Esophagus muscularis mucosa (tissue), 3 donors: ENCODE data around the gene VPS13D.

Experiments
- POLR2AphosphoS5 ChIP-seq, 2 donors: sonication (generic); formaldehyde crosslinking; IDR thresholded peaks; one replicate each; pipeline ENCODE4 v1.6.1; 2017; ENCODE audit warnings: antibody characterized with exemption in 2 of 2
- TF ChIP-seq, protein P1 (sequence below), 3 experiments: fragments of 200-600 bp in 2 of 3; fragments of 450-650 bp in 1 of 3; sonication (generic) in 2 of 3; IDR thresholded peaks; one replicate each; pipeline ENCODE4 v1.5.1; 2017 to 2019; ENCODE audit warnings: antibody characterized with exemption in 3 of 3, mild to moderate bottlenecking in 2 of 3, moderate library complexity in 1 of 3

DNA sequence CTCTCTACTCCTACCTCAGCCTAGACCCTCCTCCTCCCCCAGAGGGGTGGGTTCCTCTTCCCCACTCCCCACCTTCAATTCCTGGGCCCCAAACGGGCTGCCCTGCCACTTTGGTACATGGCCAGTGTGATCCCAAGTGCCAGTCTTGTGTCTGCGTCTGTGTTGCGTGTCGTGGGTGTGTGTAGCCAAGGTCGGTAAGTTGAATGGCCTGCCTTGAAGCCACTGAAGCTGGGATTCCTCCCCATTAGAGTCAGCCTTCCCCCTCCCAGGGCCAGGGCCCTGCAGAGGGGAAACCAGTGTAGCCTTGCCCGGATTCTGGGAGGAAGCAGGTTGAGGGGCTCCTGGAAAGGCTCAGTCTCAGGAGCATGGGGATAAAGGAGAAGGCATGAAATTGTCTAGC, 21.6 kb upstream of the VPS13D start:
- TF ChIP-seq, protein P1, sequence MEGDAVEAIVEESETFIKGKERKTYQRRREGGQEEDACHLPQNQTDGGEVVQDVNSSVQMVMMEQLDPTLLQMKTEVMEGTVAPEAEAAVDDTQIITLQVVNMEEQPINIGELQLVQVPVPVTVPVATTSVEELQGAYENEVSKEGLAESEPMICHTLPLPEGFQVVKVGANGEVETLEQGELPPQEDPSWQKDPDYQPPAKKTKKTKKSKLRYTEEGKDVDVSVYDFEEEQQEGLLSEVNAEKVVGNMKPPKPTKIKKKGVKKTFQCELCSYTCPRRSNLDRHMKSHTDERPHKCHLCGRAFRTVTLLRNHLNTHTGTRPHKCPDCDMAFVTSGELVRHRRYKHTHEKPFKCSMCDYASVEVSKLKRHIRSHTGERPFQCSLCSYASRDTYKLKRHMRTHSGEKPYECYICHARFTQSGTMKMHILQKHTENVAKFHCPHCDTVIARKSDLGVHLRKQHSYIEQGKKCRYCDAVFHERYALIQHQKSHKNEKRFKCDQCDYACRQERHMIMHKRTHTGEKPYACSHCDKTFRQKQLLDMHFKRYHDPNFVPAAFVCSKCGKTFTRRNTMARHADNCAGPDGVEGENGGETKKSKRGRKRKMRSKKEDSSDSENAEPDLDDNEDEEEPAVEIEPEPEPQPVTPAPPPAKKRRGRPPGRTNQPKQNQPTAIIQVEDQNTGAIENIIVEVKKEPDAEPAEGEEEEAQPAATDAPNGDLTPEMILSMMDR (IDR thresholded peaks at IDR 0.05): no peak
- no peak for TF ChIP-seq POLR2AphosphoS5 (IDR thresholded peaks at IDR 0.05)
